ENCODE results near the gene DNAH6.

Gene DNAH6

GRCh38 chr2:84800194-84800805, 284.0 kb downstream of the DNAH6 start:
- no peak for TF ChIP-seq CTCF (conservative IDR thresholded peaks at IDR 0.05)
- no peak overlapping the region for H3K27ac ChIP-seq

- peak overlapping the region; percentile 22; the same call in 1 of the 2 replicates for H3K27ac ChIP-seq
- no peak for TF ChIP-seq CTCF (conservative IDR thresholded peaks at IDR 0.05)
Observed at GRCh38 chr2:84801811-84802210, 285.5 kb downstream of the DNAH6 start.

- no peak for TF ChIP-seq CTCF (conservative IDR thresholded peaks at IDR 0.05)
- no peak overlapping the region for H3K27ac ChIP-seq
Observed at GRCh38 chr2:84805250-84805958, 289.1 kb downstream of the DNAH6 start.

GRCh38 chr2:84807063-84807485, 290.8 kb downstream of the DNAH6 start:
- no peak overlapping the region for H3K27ac ChIP-seq
- TF ChIP-seq CTCF (conservative IDR thresholded peaks at IDR 0.05): no peak

- no peak overlapping the region for H3K27ac ChIP-seq
- no peak for TF ChIP-seq CTCF (conservative IDR thresholded peaks at IDR 0.05)
Observed at GRCh38 chr2:84808279-84808678, 292.0 kb downstream of the DNAH6 start.

- TF ChIP-seq CTCF (conservative IDR thresholded peaks at IDR 0.05): no peak
- no peak overlapping the region for H3K27ac ChIP-seq
Observed at GRCh38 chr2:84811839-84812431, 295.6 kb downstream of the DNAH6 start.

GRCh38 chr2:84815146-84815545, 298.8 kb downstream of the DNAH6 start:
- no peak overlapping the region for H3K27ac ChIP-seq
- TF ChIP-seq CTCF (conservative IDR thresholded peaks at IDR 0.05): no peak
